Uterus (tissue), 4 donors: ENCODE results near the gene ZNF862. TPM values are rescaled to one million over a fixed set of nuclear protein-coding genes. Genes with fewer than 3 reads are reported as not detected.

Experiments
- DNase-seq, 2 donors: peaks; one replicate each; pipeline ENCODE4 v3.0.0-alpha.2; 2019 to 2020
- H3K27ac ChIP-seq, 2 donors: fragments of 200-600 bp; sonication (generic); 1 replicate in 1 of 2; 2 replicates in 1 of 2; pipeline ENCODE4 v1.5.1; 2016 to 2018
- H3K27me3 ChIP-seq, 2 donors: fragments of 200-600 bp; sonication (generic); one replicate each; pipeline ENCODE4 v1.5.1; 2018 to 2019; ENCODE audit warnings: control low read depth in 1 of 2
- H3K36me3 ChIP-seq, 2 donors: fragments of 200-600 bp; sonication (generic); one replicate each; pipeline ENCODE4 v1.5.1; 2019; ENCODE audit warnings: control low read depth in 1 of 2
- H3K4me1 ChIP-seq, 2 donors: fragments of 200-600 bp; sonication (generic); one replicate each; pipeline ENCODE4 v1.5.1; 2018 to 2019; ENCODE audit warnings: control low read depth in 1 of 2
- H3K4me3 ChIP-seq, 2 donors: fragments of 200-600 bp; sonication (generic); 1 replicate in 1 of 2; 2 replicates in 1 of 2; pipeline ENCODE4 v1.5.1; 2018 to 2019; ENCODE audit warnings: mild to moderate bottlenecking in 1 of 2
- H3K9me3 ChIP-seq, 2 donors: fragments of 200-600 bp; sonication (generic); one replicate each; pipeline ENCODE4 v1.5.1; 2019; ENCODE audit warnings: control low read depth in 1 of 2
- POLR2A ChIP-seq, 2 donors: fragments of 450-650 bp; IDR thresholded peaks; one replicate each; pipeline ENCODE4 v1.6.1; 2016; ENCODE audit warnings: antibody characterized with exemption in 2 of 2, mild to moderate bottlenecking in 1 of 2, moderate library complexity in 1 of 2
- intact Hi-C: fragments of 100-400 bp; cut with DNase I; formaldehyde crosslinking; loops from one replicate; pipeline ENCODE4 v1.15.1; 2023; ENCODE audit warnings: low total_unique reads
- total RNA-seq, 4 donors: library from RNA; depleted of rRNA in 3 of 4; stranded (reverse); fragments of >200 nt in 3 of 4; gene quantifications; one replicate each; pipeline versions ENCODE4 v1.1.0 to v1.2.4, GENCODE V29; 2014 to 2023
- TF ChIP-seq, protein P1 (sequence below), 4 experiments: fragments of 200-600 bp in 2 of 4; fragments of 450-650 bp in 2 of 4; sonication (generic) in 2 of 4; IDR thresholded peaks; one replicate each; pipeline ENCODE4 v1.5.1; 2016 to 2019; ENCODE audit warnings: antibody characterized with exemption in 4 of 4, mild to moderate bottlenecking in 2 of 4, moderate library complexity in 1 of 4
- donor health status: DM: yes; HTN: yes; CAD: no.

The ZNF862 gene
- total RNA-seq, 4 donors from 2014 or later, result 1.8 to 39.4 (median 14.6) TPM

DNA sequence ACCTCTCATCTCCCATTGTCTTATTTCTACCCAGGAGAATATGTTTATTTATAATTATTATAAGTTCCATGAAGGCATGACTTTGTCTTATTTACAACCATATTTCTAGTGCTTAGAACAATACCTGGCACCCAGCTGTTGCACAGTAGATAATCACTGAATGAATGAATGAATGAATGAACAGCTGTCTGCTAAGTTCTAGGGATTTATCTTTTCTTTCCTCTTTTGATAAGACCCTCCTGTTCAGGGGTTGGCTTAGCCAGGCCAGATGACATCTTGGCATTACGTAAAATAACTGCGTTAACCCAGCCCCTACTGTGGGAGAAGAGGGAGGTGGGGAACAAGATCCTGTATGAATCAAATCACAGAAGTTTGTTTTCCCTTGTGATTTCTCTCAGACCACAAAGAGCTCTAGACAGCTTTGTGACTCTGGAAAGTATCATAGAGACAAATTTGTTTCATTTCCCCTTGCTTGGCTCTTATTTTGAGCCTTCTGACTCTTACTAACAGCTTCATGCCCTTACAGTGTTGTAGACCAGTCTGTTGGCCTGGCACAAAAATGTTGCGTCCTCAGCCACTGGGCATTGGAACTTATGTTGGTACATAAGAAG, 8.4 kb downstream of the ZNF862 start:
- no peak for DNase-seq
- Histone ChIP-seq H3K4me1 (no peaks in the 10 kb centered on the region), H3K27me3 (no peaks in the 10 kb centered on the region), H3K4me3 (no peak overlapping the region), H3K36me3 (no peaks in the 10 kb centered on the region), H3K9me3 (no peaks in the 10 kb centered on the region), H3K27ac (no peak overlapping the region)
- TF ChIP-seq, protein P1, sequence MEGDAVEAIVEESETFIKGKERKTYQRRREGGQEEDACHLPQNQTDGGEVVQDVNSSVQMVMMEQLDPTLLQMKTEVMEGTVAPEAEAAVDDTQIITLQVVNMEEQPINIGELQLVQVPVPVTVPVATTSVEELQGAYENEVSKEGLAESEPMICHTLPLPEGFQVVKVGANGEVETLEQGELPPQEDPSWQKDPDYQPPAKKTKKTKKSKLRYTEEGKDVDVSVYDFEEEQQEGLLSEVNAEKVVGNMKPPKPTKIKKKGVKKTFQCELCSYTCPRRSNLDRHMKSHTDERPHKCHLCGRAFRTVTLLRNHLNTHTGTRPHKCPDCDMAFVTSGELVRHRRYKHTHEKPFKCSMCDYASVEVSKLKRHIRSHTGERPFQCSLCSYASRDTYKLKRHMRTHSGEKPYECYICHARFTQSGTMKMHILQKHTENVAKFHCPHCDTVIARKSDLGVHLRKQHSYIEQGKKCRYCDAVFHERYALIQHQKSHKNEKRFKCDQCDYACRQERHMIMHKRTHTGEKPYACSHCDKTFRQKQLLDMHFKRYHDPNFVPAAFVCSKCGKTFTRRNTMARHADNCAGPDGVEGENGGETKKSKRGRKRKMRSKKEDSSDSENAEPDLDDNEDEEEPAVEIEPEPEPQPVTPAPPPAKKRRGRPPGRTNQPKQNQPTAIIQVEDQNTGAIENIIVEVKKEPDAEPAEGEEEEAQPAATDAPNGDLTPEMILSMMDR (IDR thresholded peaks at IDR 0.05), result no peak
- TF ChIP-seq POLR2A (IDR thresholded peaks at IDR 0.05), result no peak
- intact Hi-C loops, result no loop called here

DNA sequence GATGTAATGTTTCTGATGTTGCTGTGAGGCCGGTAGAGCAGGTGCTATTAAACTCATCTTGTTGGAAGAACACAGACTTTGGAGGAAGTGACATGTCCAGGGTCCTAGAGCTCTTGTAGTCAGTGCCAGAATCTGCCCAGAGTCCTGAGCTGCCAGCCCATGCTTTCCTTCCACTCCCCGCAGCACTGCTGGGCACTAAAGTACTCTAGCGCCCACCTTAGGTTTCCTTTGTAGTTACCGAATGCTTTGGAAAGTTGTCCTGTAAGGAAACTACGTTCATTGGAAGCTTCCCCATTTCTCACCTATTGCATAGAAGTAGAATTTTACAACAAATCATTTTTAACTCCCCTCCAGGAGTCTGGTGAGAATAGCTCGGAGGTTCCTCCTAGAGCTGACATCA, 11.0 kb downstream of the ZNF862 start:
- no peaks in the 10 kb centered on the region for H3K27me3 ChIP-seq
- no peak overlapping the region for H3K4me3 ChIP-seq
- no peak for DNase-seq
- no peaks in the 10 kb centered on the region for H3K36me3 ChIP-seq
- no peak overlapping the region for H3K27ac ChIP-seq
- intact Hi-C loops, result no loop called here
- no peaks in the 10 kb centered on the region for H3K9me3 ChIP-seq
- TF ChIP-seq, protein P1 (IDR thresholded peaks at IDR 0.05), result no peak
- TF ChIP-seq POLR2A (IDR thresholded peaks at IDR 0.05), result no peak
- H3K4me1 ChIP-seq, result no peaks in the 10 kb centered on the region

DNA sequence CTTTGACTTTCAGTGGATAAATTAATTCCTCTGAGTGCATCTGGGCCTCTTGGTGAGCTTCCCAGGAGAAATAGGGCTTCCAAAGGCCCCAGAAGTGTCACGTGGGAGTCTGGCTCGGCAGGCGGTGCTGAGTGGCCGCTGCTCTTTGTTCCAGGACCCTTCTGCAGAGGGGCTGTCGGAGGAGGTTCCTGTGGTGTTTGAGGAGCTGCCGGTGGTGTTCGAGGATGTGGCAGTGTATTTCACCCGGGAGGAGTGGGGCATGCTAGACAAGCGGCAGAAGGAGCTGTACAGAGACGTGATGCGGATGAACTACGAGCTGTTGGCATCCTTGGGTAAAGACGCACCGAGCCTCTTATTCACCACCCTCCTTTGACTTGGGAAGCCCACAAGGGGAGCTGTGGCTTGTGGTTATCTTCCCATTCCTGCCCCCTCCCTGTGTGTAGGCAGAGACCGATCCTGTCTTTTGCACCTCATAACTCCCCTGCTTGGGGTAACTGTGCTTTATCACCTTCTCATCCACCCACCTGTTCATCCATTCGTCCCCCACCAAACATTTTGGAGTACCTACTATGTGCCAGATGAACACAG, 11.9 kb downstream of the ZNF862 start:
- H3K36me3 ChIP-seq, result no peaks in the 10 kb centered on the region
- no peaks in the 10 kb centered on the region for H3K9me3 ChIP-seq
- no peaks in the 10 kb centered on the region for H3K4me1 ChIP-seq
- H3K4me3 ChIP-seq, result no peak overlapping the region
- no peak for TF ChIP-seq POLR2A (IDR thresholded peaks at IDR 0.05)
- TF ChIP-seq, protein P1 (IDR thresholded peaks at IDR 0.05), result no peak
- H3K27ac ChIP-seq, result no peak overlapping the region
- no peaks in the 10 kb centered on the region for H3K27me3 ChIP-seq
- intact Hi-C loops, result no loop called here
- DNase-seq, result no peak

DNA sequence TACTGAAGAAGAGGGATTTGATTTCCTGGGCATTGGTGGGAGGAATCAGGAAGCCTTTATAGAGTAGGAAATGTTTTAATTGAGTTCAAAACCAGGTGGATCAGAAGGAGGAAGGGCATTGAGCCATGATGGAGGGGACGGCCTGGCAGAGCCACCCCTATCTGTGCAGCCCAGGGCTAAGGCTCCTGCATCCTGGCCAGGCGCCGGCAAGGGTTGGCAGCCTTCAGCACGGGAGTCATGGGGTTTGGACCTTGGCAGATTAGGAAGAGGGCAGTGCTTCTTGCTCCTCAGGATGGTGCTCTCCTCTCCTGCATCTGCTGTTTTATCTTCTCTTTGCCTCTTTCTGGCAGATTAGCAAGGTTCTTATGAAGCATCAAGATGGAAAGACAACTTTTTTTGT, 12.5 kb downstream of the ZNF862 start:
- intact Hi-C loops, result no loop called here
- no peak for DNase-seq
- H3K4me3 ChIP-seq, result no peak overlapping the region

DNA sequence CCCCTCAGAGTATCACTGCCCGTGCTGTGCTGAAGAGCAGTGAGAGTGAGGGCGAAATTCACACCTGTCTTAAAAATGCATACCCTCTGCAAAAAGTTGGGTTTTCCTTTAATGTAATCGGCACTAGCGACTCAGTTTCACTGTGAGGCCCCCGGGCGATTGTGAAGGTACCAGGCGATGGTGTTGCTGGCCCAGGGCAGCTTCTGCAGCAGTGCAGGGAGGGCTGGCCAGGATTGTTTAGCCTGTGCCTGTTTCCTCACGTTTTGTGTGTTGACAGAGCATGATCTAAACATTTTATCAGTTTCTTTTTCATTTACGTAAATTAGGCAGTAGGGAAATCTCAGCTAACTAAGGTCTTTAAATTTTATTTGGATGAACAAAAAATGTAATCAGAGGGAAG, 13.3 kb downstream of the ZNF862 start:
- intact Hi-C loops, result no loop called here
- no peak for DNase-seq
- no peaks in the 10 kb centered on the region for H3K27me3 ChIP-seq
- no peaks in the 10 kb centered on the region for H3K4me1 ChIP-seq
- H3K9me3 ChIP-seq, result no peaks in the 10 kb centered on the region
- H3K4me3 ChIP-seq, result no peak overlapping the region
- no peaks in the 10 kb centered on the region for H3K36me3 ChIP-seq
- no peak for TF ChIP-seq POLR2A (IDR thresholded peaks at IDR 0.05)
- TF ChIP-seq, protein P1 (IDR thresholded peaks at IDR 0.05), result no peak
- H3K27ac ChIP-seq, result no peak overlapping the region

More for the DNA sequence above, 12.5 kb downstream of the ZNF862 start:
- Histone ChIP-seq H3K9me3 (no peaks in the 10 kb centered on the region), H3K36me3 (no peaks in the 10 kb centered on the region), H3K27ac (no peak overlapping the region), H3K27me3 (no peaks in the 10 kb centered on the region), H3K4me1 (no peaks in the 10 kb centered on the region)
- TF ChIP-seq POLR2A (IDR thresholded peaks at IDR 0.05), result no peak
- TF ChIP-seq, protein P1 (IDR thresholded peaks at IDR 0.05), result no peak
